ENCODE measurements around the gene PHIP. TPM values are rescaled to one million over a fixed set of nuclear protein-coding genes. Genes with fewer than 3 reads are reported as not detected.

PHIP gene
- total RNA-seq, 1 experiment from 2014 or later, result 22.6 TPM

DNA sequence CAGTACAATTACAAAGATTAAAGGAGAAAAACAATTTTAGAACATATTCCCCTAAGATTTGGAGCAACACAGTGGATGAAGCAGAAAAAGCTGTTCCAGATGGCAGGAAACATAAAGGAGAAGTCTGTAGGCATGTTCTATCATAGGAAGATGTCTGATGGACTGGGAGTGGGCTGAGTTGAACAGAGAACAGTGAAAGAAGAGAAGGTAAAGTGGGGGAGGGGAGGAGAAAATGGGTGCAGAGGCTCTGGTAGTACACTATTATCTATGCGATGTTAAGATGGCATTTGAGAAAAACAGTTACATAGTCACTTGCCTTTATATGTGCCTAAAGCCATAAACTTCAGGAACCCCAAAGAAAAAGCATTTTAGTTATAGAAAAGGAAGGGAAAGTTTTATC, 4.2 kb upstream of the PHIP start:
- H3K27me3 ChIP-seq (ENCODE audit: insufficient read depth, low read length), result no peaks in the 10 kb centered on the region
- H3K4me1 ChIP-seq (ENCODE audit: control insufficient read depth in 1 of 2, insufficient read depth in 2 of 2, low read length in 2 of 2), result 0 out of 4 replicates have a peak, but pooled peaks cover 0 to 9% of the 10 kb centered on the region in 2 experiments
- no peak for TF ChIP-seq CBX3 (IDR thresholded peaks at IDR 0.05; ENCODE audit: low read depth)
- TF ChIP-seq, protein P1, sequence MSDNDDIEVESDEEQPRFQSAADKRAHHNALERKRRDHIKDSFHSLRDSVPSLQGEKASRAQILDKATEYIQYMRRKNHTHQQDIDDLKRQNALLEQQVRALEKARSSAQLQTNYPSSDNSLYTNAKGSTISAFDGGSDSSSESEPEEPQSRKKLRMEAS (IDR thresholded peaks at IDR 0.05), result no peak
- no peak for TF ChIP-seq TCF7L2 (IDR thresholded peaks at IDR 0.05; ENCODE audit: borderline replicate concordance, extremely low read depth, insufficient read depth, insufficient read length)
- TF ChIP-seq JUND (IDR thresholded peaks at IDR 0.05), result no peak
- TF ChIP-seq ELF1 (IDR thresholded peaks at IDR 0.05; ENCODE audit: borderline replicate concordance, low read depth), result no peak
- TF ChIP-seq POLR2A (IDR thresholded peaks at IDR 0.05; ENCODE audit: borderline replicate concordance, extremely low read depth, insufficient read depth, insufficient read length), result no peak
- no peak for TF ChIP-seq RAD21 (IDR thresholded peaks at IDR 0.05; ENCODE audit: low read depth)
- TF ChIP-seq SRF (IDR thresholded peaks at IDR 0.05; ENCODE audit: low read depth), result no peak
- TF ChIP-seq YY1 (IDR thresholded peaks at IDR 0.05; ENCODE audit: extremely low read depth, insufficient replicate concordance, low read depth, low read length), result no peak
- no peak for TF ChIP-seq EGR1 (IDR thresholded peaks at IDR 0.05; ENCODE audit: low read depth)
- no peak for TF ChIP-seq SP1 (IDR thresholded peaks at IDR 0.05; ENCODE audit: low read depth)
- TF ChIP-seq EZH2 (IDR thresholded peaks at IDR 0.05), result no peak
- no peak overlapping the region for H3K4me2 ChIP-seq (ENCODE audit: low read length)
- BruUV-seq (replicated peaks), result no TSS peak
- H3K9me2 ChIP-seq (ENCODE audit: insufficient read depth), result no peaks in the 10 kb centered on the region; the same call in 1 of the 2 replicates
- H3K9me3 ChIP-seq (ENCODE audit: control insufficient read depth in 1 of 2, insufficient read depth in 1 of 2, low read depth in 1 of 2, low read length in 2 of 2), result no peaks in the 10 kb centered on the region
- no peak overlapping the region for H3K9ac ChIP-seq (ENCODE audit: low read length)
- ChIA-PET POLR2A (no interaction called here), RAD21 (ENCODE audit: low non-redundant PET in 1 of 2, low total read pairs in 2 of 2, uncharacterized antibody in 2 of 2, unreplicated experiment in 2 of 2) (no interaction called here), CTCF (no interaction called here)
- H4K20me1 ChIP-seq (ENCODE audit: insufficient read depth), result no peaks in the 10 kb centered on the region
- no peaks in the 10 kb centered on the region for H3K79me2 ChIP-seq (ENCODE audit: insufficient read depth, low read length)
- DNase-seq (ENCODE audit: low read depth, low spot score) (no peak), ATAC-seq (no peak)
- no peak overlapping the region for H2AFZ ChIP-seq (ENCODE audit: low read depth, low read length, poor library complexity, severe bottlenecking)
- H3K27ac ChIP-seq (ENCODE audit: low read depth, low read length), result no peak overlapping the region
- intact Hi-C loops (cut with micrococcal nuclease), result loop anchor here (10.0 kb wide), 1 partner anchor 462 kb away; no protein-coding TSS in a partner anchor
- no peak overlapping the region for H3K4me3 ChIP-seq (replicated peaks in 1 of 2; ENCODE audit: low read depth in 1 of 2, low read length in 2 of 2)
- H3K36me3 ChIP-seq (ENCODE audit: control insufficient read depth in 1 of 2, insufficient read depth in 2 of 2, low read length in 2 of 2), result no peaks in the 10 kb centered on the region

DNA sequence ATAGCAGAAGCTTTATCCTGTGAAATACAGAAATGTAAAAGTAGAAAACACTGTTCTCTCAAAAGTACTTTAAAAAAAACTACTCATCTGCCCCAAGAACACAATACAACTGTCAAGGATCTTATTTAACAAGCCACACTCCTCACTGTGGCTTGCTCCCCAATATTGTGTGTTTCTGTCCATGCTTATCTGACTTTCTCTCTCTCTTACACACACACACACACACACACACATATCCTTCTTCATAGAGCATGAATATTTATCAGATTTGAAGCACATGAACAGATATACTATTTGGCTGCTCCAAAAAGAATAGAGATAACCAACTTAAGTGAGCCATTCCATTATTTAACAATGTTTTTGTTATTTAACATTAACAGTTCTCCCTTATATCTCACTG, 3.6 kb upstream of the PHIP start:
- no peaks in the 10 kb centered on the region for H3K27me3 ChIP-seq (ENCODE audit: insufficient read depth, low read length)
- H4K20me1 ChIP-seq (ENCODE audit: insufficient read depth), result no peaks in the 10 kb centered on the region
- no peak overlapping the region for H3K27ac ChIP-seq (ENCODE audit: low read depth, low read length)
- ATAC-seq (no peak), DNase-seq (ENCODE audit: low read depth, low spot score) (no peak)
- ChIA-PET CTCF (no interaction called here), POLR2A (no interaction called here), RAD21 (ENCODE audit: low non-redundant PET in 1 of 2, low total read pairs in 2 of 2, uncharacterized antibody in 2 of 2, unreplicated experiment in 2 of 2) (no interaction called here)
- H3K9me3 ChIP-seq (ENCODE audit: control insufficient read depth in 1 of 2, insufficient read depth in 1 of 2, low read depth in 1 of 2, low read length in 2 of 2), result no peaks in the 10 kb centered on the region
- intact Hi-C loops (cut with micrococcal nuclease), result loop anchor here (10.0 kb wide), 1 partner anchor 463 kb away; no protein-coding TSS in a partner anchor
- no peaks in the 10 kb centered on the region for H3K9me2 ChIP-seq (ENCODE audit: insufficient read depth)
- peaks cover 2% of the 10 kb centered on the region for H3K79me2 ChIP-seq (ENCODE audit: insufficient read depth, low read length)
- no peak overlapping the region for H3K4me3 ChIP-seq (replicated peaks in 1 of 2; ENCODE audit: low read depth in 1 of 2, low read length in 2 of 2)
- H2AFZ ChIP-seq (ENCODE audit: low read depth, low read length, poor library complexity, severe bottlenecking), result no peak overlapping the region
- H3K4me2 ChIP-seq (ENCODE audit: low read length), result no peak overlapping the region
- H3K9ac ChIP-seq (ENCODE audit: low read length), result no peak overlapping the region
- H3K36me3 ChIP-seq (ENCODE audit: control insufficient read depth in 1 of 2, insufficient read depth in 2 of 2, low read length in 2 of 2), result no peaks in the 10 kb centered on the region
- BruUV-seq (replicated peaks), result no TSS peak
- H3K4me1 ChIP-seq (ENCODE audit: control insufficient read depth in 1 of 2, insufficient read depth in 2 of 2, low read length in 2 of 2), result peaks cover 0 to 10% of the 10 kb centered on the region in 2 experiments; a peak in 2 of 4 replicates
- no peak for TF ChIP-seq POLR2AphosphoS5 (IDR thresholded peaks at IDR 0.05; ENCODE audit: low read depth, low read length)
- TF ChIP-seq EZH2phosphoT487 (IDR thresholded peaks at IDR 0.05; ENCODE audit: borderline replicate concordance), result no peak
- no peak for TF ChIP-seq EGR1 (IDR thresholded peaks at IDR 0.05; ENCODE audit: low read depth)
- TF ChIP-seq FOSL1 (IDR thresholded peaks at IDR 0.05; ENCODE audit: low read depth), result no peak
- no peak for TF ChIP-seq YY1 (IDR thresholded peaks at IDR 0.05; ENCODE audit: extremely low read depth, insufficient replicate concordance, low read depth, low read length)
- no peak for TF ChIP-seq EZH2 (IDR thresholded peaks at IDR 0.05)
- TF ChIP-seq ZNF274 (IDR thresholded peaks at IDR 0.05; ENCODE audit: low read depth, low read length), result no peak
- TF ChIP-seq, protein P2, sequence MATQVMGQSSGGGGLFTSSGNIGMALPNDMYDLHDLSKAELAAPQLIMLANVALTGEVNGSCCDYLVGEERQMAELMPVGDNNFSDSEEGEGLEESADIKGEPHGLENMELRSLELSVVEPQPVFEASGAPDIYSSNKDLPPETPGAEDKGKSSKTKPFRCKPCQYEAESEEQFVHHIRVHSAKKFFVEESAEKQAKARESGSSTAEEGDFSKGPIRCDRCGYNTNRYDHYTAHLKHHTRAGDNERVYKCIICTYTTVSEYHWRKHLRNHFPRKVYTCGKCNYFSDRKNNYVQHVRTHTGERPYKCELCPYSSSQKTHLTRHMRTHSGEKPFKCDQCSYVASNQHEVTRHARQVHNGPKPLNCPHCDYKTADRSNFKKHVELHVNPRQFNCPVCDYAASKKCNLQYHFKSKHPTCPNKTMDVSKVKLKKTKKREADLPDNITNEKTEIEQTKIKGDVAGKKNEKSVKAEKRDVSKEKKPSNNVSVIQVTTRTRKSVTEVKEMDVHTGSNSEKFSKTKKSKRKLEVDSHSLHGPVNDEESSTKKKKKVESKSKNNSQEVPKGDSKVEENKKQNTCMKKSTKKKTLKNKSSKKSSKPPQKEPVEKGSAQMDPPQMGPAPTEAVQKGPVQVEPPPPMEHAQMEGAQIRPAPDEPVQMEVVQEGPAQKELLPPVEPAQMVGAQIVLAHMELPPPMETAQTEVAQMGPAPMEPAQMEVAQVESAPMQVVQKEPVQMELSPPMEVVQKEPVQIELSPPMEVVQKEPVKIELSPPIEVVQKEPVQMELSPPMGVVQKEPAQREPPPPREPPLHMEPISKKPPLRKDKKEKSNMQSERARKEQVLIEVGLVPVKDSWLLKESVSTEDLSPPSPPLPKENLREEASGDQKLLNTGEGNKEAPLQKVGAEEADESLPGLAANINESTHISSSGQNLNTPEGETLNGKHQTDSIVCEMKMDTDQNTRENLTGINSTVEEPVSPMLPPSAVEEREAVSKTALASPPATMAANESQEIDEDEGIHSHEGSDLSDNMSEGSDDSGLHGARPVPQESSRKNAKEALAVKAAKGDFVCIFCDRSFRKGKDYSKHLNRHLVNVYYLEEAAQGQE (IDR thresholded peaks at IDR 0.05; ENCODE audit: low read depth), result no peak
- TF ChIP-seq CBX3 (IDR thresholded peaks at IDR 0.05; ENCODE audit: low read depth), result no peak

Measured in HCT116 (cell line).